ENCODE data around the gene GGT7.
A peak's percentile ranks its signal among the peaks of the same experiment; 100 is the strongest.
"Not testable (repeated sequence)": the region's sequence is repeated elsewhere in the genome, so short reads cannot be mapped to it uniquely, and the experiment has no call there.

GGT7 gene, protein sequence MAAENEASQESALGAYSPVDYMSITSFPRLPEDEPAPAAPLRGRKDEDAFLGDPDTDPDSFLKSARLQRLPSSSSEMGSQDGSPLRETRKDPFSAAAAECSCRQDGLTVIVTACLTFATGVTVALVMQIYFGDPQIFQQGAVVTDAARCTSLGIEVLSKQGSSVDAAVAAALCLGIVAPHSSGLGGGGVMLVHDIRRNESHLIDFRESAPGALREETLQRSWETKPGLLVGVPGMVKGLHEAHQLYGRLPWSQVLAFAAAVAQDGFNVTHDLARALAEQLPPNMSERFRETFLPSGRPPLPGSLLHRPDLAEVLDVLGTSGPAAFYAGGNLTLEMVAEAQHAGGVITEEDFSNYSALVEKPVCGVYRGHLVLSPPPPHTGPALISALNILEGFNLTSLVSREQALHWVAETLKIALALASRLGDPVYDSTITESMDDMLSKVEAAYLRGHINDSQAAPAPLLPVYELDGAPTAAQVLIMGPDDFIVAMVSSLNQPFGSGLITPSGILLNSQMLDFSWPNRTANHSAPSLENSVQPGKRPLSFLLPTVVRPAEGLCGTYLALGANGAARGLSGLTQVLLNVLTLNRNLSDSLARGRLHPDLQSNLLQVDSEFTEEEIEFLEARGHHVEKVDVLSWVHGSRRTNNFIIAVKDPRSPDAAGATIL

DNA sequence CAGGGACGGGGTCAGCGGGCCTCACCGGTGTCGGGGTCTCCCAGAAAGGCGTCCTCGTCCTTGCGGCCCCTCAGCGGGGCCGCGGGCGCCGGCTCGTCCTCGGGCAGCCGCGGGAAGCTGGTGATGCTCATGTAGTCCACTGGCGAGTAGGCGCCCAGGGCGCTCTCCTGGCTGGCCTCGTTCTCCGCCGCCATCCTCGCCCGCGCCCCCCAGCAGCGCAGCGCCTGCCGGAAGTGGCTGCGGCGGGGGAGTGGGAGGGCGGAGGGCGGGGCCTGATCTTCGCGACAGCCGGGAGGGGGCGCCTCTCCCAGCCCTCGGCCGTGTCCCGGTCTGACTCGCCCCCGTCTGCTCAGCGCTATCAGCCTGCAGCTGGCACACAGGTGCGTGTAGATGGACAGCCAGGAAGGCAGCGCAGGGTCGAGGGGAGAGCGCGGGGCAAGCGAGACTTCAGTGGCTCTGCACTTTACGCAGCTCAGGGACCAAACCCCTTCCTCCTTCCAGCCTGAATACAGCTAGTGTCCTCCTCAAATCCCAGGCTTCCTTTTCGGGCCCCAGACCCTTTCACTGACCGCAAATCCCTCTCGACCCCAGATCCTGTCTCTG lies at the start of gene GGT7:
Gene GGT7 (minus strand): TSS at position 235 of the 603 bp plus-strand sequence. CDS start 41 bp downstream, at position 194.
- peak; percentile 88 for DNase-seq

DNA sequence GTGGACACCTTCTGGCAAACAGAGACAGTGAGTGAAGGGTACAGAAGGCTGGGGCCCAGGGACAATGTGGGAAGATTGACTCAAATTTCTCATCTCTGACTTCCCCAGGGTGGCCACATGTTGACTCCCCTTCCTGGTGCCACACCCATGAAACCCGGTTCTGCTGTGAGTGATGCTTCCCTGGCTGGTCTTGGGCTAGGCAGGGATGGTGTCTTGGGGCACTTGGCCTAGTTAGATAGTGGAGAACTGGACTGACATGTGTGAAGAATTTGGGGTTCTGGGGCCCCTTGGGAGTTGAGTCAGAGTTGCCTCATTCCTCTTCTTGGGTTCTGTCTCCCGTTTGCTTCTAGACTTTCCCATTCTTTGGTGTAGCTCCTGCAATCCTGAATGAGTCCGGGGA lies 48.8 kb upstream of the GGT7 start:
- DNase-seq: no peak

DNA sequence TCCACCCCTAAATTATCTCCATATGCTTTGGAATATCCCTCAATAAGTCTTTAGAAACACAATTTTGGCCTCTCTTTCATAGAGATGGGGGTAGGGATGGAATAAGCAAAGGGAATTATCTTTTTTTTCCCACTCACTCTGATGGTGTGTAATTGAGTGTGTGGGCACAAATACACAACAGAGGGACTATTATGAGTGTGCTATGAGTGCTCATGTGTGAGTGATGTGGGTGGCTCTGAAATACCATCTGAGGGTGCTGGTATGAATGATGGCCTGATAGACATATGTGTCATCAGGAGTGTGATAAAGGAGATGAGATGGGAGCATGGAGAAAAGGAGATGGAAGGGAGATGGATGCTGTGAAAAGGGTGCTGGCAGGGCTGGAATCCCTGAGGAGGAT lies 47.4 kb upstream of the GGT7 start:
- DNase-seq: no peak

DNA sequence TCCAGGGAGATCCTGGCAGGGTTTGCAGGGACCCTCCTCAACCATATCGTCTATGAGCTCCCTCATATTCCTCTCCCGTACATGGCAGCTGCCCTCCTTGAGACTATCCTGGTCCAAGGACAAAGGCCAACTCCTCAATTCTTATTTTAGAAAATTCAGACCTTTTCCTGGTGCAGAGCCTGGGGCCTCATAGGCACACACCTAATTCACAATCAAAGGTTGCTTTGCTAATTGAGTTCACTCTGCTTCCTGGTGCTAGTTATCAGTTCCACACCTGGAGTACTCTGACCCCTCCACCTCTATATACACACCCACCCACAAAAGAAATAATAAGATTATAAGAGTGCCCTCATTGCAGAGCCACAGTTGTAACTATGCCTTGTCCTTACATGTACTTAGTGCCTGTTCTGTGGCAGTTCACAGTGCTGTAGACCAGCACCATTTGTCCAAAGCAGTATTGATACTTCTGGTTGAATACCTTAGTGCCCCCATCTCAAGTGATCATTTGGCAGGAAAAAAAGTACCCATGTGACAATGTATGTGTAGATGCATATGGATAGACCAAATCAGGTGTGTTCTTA lies 44.2 kb upstream of the GGT7 start:
- no peak for DNase-seq

DNA sequence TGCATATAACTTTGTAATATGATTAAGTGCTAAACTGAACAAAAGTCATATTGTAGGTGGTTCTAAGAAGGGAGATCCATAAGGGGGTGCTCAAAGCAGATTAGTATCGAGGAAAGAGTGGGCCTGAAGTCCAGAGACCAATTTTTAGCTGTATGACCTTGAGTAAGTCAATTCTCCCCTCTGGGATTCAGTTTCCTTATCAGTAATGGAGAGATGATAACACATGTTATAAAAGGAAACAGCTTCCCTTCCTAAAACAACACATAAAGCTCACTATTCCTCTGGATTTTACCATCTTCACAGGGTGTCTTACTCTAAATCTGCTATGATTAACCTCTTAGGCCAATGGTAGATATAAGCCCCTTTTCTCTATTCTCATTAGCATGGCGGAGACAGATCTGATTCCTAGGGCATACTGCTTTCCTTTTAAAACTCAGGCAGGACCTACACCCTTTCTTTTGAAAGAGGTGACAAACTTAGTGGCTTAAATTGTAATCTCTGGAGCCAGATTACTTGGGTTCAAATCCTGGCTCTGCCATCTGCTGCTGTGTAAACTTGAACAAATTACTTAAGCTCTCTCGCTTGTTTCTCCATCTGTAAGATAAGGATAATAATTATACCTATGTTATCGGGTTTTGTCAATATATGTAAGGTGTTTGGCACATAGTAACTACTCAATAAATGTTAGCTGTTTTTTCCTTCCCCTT lies 43.2 kb upstream of the GGT7 start:
- no peak for DNase-seq

DNA sequence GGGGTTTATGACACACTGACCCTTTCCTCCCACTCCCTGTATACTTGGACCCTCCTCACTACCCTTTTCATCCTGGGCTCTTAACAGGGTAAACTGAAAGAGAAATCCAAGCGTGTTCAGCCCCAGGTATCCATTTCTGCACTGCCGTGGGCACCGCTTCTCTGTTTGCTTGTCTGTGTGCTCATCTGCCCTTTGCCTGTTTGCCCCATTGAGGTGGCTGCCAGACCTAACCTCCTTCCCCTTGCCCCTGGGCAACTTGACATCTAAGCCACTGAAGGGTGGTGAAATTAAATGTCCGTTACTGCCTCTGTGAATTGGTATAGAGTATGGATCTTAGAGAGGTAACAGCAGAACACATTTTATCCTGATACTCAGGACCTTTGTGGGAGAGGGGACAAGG lies 42.5 kb upstream of the GGT7 start:
- DNase-seq: no peak

DNA sequence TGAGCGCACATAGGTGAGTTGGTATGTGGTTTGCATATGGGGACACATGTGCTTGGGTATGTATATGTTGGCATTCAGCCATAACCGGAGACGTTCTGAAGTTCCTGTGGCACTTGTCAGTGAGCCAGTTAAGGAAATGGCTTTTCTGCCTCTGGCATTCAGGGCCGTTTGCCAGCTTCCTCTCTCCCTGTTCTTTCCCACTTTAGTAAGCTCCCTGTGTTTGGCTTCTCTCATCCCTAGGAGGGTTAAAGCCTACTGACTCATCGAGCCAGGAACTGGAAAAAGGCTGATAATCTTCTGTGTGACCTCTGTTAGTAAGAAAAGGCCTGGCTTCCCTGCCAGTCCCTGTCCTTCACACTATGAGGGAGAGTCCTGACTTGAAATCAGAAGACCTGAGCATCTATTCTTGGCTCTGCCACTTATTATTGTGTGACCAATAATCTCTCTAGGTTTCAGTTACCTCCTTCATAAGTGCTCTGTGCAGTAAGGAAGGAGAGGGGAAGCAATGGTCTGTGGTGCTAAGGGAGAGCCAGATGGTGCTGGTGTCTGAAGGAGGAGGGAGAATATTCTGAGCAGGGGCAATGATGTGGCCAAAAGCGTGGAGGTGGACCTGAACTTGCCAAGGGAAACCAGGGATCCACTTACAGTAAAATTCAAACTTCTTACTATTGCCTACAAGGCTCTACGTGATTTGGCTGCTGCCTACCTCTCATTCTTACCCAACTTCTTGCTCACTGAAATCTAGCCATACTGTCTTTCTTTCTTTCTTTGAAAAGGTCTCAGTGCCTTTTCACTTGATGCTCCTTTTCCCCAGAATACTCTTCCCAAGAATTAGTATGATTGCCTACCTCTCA lies 35.2 kb upstream of the GGT7 start:
- no peak for DNase-seq

DNA sequence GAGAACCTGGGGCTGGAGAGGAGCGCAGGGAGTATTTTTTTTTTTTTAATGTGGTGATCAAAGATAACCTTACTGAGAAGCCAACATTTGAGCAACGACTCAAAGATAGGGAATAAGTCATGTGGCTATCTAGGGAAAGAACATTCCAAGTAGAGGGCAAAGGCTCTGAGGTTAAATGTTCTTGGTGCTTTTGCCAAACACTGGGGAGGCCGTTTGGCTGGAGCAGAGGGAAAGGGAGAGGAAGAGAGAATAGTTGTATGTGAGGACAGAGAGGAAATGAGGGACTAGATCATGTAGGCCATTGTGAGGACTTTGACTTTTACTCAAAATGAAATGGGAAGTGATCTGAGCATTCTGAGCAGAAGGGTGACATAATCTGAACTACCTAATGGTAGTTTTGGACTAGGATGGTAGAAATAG lies 31.6 kb upstream of the GGT7 start:
- no peak for DNase-seq

DNA sequence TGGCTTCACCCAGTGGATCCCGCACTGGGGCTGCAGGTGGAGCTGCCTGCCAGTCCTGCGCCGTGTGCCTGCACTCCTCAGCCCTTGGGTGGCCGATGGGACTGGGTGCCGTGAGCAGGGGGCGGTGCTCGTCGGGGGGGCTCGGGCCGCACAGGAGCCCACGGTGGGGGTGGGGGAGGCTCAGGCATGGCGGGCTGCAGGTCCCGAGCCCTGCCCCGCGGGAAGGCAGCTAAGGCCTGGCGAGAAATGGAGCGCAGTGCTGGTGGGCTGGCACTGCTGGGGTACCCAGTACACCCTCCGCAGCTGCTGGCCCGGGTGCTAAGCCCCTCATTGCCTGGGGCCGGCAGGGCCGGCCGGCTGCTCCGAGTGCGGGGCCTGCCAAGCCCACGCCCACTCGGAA lies 26.1 kb upstream of the GGT7 start:
- DNase-seq: not testable (repeated sequence)

DNA sequence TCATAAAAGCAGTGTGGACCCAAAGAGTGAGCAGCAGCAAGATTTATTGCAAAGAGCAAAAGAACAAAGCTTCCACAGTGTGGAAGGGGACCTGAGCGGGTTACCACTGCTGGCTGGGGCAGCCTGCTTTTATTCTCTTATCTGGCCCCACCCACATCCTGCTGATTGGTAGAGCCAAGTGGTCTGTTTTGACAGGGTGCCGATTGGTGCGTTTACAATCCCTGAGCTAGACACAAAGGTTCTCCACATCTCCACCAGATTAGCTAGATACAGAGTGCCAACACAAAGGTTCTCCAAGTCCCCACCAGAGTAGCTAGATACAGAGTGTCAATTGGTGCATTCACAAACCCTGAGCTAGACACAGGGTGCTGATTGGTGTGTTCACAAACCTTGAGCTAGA lies 25.5 kb upstream of the GGT7 start:
- DNase-seq: not testable (repeated sequence)

DNA sequence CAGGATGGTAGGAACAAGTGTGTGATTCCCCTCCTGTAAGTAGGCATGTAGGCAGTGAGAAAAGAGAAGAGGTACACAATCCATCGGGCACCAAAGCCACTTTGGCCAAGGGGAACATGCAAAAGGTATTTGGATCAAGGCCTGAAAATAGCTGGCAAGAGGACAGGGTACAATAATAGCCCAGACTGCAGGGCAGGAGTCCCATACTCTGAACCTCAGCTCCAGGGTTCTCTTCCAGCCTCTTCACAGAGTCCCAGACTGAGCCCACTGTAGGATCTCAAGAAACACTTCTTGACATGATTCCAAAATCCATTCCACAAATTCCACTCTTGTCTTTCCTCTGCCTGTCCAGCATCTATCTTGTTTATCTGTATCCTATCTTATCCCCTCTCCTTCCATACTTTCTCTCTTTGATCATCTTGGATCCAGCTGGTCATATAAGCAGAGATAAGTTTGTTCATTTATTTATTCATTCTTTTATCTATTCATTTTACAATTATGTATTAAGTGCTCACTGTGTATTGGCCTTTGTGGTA lies 23.5 kb upstream of the GGT7 start:
- DNase-seq: no peak

DNA sequence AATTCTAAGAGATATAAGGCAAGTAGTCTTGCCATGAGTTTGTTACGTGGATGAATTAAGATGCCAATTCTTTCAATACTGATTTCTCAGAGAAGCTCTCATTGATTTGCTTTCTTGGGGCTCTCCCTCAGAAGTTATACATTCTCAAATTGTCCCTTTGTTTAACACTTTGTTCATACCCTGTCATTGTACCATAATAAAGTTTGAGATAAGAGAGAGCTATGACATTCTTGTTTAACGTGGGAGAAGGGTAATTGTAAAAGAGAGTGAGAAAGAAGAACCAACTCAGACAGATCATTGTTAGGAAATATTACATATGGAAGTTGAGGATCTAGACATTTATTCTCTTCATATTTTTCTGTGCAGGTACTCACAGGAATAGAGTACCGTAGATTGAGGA lies 22.8 kb upstream of the GGT7 start:
- no peak for DNase-seq

DNA sequence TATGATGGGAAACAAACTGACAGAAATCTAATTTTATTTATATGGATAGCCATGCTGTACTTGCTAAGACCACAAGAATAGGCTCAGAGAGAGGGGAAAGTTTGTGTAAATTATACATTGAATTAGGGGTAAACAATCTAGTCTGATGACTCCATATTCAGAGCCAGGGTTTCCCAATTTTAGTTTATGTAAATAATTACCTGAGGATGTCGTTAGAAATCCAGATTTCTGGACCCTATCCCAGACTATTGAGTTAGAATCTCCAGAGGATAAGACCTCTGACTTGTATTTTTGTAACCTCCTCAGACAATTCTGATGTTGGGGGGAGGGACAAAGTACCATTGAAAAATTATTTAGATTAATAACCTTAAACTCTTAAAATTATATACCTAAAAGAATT lies 22.1 kb upstream of the GGT7 start:
- no peak for DNase-seq

DNA sequence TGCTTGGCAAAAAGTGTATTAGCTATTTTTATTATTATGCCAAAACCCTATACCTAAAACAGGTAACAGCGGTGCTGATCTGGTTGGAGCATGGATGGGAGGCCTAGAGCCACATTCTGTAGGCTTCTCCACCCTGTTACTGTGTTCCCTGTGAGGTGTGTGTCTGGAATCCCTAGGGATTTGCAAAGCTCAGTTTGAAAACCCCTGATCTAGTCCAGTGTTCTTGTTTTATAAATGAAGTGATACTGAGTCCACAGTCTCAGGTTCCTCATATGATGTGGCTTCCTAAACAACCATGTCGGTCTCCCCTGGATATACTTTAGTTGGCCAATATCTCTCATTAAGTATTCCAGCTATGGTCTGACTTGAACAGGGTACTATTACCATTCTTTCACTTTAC lies 20.0 kb upstream of the GGT7 start:
- DNase-seq: no peak

DNA sequence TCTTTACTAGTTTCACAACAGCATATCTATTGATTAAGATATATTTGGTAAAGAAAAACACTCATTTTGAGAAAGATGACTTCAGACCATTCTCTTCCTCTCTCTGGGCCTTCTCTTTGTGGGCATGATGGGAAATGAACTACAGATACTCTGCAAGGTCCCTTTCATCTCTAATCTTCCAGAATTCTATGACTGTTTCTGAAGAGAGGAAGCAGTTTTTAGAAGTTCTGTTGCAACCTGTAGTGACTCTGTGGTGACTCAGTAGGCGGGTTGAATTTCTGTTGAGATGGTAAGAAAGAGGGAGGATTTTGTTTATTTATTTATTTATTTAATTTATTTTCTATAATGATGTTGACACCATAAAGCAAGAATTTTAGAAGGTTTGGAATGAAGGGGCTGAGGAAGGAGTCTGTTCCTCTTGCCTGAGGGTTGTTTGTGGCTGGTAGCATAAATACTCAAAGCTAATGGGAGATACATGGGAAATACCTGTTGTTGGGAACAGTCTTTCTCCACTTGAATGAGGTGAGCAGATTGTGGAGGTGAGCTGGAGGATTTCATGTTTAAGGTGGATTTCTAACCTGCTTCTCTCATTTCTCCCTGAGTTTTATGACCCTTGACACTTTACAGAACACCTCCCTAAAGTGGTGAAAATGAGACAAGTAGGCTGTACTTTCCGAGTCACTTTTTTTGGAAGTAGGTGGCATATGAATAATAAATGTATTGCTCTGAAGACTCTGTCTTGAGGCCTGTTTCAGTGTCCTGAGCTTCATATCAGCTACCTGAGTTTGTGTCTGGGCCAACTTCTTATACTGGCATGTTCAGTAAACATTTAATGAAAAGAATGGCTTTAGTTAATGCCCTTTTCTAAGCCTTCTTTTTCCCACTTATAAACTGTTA lies 18.8 kb upstream of the GGT7 start:
- no peak for DNase-seq

DNA sequence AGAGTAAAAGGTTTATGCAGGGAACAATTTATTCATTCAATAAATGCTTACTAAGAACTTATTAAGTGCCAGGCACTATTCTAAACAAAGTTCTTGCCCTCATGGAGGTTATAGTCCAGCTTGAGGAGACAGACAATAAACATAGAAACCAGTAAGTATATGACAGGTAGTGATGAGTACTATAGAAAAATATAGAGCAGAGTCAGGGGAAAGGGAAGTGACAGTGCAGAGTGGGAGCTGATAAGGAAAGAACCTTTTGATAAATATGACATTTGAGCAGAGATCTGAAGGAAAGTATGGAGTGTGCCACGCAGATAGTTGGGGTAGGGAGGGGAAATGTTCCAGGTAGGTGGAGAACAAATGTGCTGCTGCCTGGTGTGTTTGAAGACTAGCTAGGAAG lies 15.8 kb upstream of the GGT7 start:
- DNase-seq: no peak

DNA sequence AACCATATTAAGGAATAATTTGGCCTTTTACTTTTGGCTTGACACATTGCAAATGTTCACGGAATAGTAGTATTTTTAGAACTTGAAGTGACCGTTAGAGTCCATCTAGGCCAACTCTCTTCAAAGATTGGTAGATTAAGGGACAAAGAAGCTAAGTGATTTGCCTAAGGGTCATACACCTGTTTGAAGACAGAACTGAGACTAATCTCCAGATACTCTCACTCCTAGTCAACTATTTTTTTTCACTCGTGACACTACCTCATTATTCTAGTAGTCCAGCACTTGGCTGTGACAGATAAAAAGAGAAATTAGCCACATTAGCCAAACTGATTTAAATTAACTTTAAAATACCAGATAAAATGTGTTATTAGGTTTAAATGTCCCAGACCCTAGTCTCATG lies 14.4 kb upstream of the GGT7 start:
- DNase-seq: no peak

DNA sequence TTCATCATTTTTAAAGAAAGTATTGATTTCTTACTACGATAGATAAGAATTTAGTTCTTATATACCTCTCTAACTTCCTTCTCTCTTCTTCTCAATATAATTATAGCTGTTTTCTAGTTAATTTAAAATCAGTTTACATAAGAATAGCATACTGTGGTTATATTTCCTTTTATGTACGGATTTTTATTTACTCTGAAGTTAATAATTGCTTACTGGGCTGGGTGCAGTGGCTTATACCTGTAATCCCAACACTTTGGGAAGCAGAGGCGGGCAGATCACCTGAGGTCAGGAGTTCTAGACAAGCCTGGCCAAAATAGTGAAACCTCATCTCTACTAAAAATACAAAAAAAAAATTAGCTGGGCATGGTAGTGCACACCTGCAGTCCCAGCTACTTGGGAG lies 13.5 kb upstream of the GGT7 start:
- no peak for DNase-seq

DNA sequence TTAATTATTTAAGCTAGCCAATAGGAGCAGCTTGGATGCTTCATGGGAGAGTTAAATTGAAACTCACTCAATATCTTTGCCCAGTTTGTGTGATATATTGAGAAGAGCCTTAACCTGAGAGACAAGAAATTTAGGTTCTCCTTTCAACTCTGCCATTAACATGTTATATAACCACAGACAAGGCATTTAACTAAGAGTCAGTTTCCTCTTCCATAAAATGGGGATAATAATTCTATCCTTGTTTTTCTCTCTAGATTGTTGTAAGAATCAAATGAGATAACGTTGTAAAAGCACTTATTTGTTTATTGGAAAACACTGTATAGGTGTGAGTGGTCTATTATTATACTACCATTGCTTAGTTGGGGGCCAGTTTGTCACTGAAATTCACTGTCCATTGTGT lies 11.6 kb upstream of the GGT7 start:
- no peak for DNase-seq

DNA sequence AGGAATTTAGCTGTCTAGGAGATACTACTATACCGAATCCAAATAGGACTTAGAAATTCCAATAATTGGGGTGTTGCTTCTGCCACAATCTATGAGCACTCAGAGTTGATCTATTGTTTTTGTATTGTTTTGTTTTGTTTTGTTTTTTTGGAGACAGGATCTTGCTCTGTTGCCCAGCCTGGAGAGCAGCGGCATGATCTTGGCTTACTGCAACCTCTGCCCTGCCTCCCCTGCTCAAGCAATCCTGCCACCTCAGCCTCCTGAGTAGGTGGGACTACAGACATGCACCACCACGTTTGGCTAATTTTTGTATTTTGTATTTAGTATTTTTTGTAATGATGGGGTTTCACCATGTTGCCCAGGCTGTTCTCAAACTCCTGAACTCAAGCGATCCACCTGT lies 11.2 kb upstream of the GGT7 start:
- no peak for DNase-seq

Data from activated T-cell treated with anti-CD3 and anti-CD28 coated beads for 4 hours (primary cell).